Erythroblast (primary cell): ENCODE results near the gene SH3BP5.

ENCODE experiments used
- GATA1 ChIP-seq: IDR thresholded peaks from 2 replicates; pipeline ENCODE4 v1.6.1; 2011; ENCODE audit warnings: low read depth, mild to moderate bottlenecking, control low read depth, low read length, moderate library complexity
- POLR2A ChIP-seq: IDR thresholded peaks from 2 replicates; pipeline ENCODE4 v1.6.1; 2011; ENCODE audit warnings: mild to moderate bottlenecking, low read length

- TF ChIP-seq POLR2A: no peak
- no peak for TF ChIP-seq GATA1
Measured at GRCh38 chr3:15205482-15205933, 126.9 kb downstream of the SH3BP5 start.
